ENCODE results near the gene CHST2.

DNA sequence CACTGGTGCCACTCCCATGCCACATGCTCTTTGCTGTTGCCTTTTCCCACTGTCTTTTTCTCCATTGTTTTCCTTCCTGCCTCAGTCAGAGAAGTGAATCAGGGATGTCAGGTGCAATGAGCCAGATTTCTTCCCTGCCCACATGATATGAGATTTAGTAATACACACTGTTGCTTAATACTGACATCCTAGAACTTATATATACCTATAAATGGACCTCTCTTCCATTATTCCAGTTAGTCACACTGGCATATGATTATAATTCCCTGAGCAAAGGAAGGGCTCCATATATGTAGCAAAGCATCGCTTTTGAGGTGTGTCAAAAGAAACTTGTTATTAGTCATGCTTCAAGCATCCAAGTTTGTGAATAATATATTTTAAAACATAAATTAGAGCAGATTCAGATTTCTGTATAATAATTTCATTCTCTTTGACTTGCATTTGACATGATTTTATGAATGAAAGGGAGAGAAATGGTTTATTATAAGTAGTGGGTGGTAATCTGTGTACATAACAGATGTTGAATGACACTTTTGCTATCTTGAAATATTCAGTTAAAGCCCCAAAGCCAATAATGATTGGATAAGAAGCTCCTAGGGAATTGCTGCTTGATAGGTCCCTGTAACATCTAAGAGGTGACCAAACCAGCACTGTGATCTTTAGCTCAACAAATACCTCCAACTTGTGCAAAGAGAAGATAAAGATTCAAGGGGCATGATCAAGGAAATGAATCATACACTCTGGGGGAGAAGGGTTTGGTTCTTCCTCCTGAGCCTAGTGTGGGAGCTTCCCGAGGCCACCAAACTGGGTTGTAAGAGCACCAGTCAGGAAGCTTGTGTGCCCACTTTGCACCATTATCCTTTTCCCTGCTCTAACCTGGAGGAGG lies 48.6 kb downstream of the CHST2 start:
- no peak for TF ChIP-seq CTCF (IDR thresholded peaks at IDR 0.05)
- TF ChIP-seq POLR2A (IDR thresholded peaks at IDR 0.05) = no peak
